Thoracic aorta (tissue), 2 donors: ENCODE results near the gene AUTS2. TPM values are rescaled to one million over a fixed set of nuclear protein-coding genes. Genes with fewer than 3 reads are reported as not detected.

Source experiments
- ATAC-seq: fragments of 150-250 bp; one replicate; pipeline ENCODE4 v1.8.0; 2017; ENCODE audit warnings: low read depth; ENCODE audit not compliant: insufficient number of reproducible peaks, low FRiP score
- DNase-seq: peaks from one replicate; pipeline ENCODE4 v3.0.0-alpha.2; 2020; ENCODE audit warnings: low spot score
- H3K27ac ChIP-seq, 2 donors: fragments of 200-600 bp; sonication (generic); 1 replicate in 1 of 2; 2 replicates in 1 of 2; pipeline ENCODE4 v1.5.1; 2016; ENCODE audit warnings: mild to moderate bottlenecking in 2 of 2, moderate library complexity in 2 of 2
- H3K27me3 ChIP-seq: fragments of 200-600 bp; sonication (generic); replicated peaks from 2 replicates; pipeline ENCODE4 v1.6.0; 2016; ENCODE audit warnings: mild to moderate bottlenecking; ENCODE audit not compliant: insufficient read depth
- H3K36me3 ChIP-seq: fragments of 200-600 bp; sonication (generic); one replicate; pipeline ENCODE4 v1.5.1; 2016
- H3K4me1 ChIP-seq, 2 donors: fragments of 200-600 bp; sonication (generic); 1 replicate in 1 of 2; 2 replicates in 1 of 2; pipeline versions ENCODE4 v1.5.1 to v1.6.0; 2016; ENCODE audit warnings: low read depth in 2 of 2, mild to moderate bottlenecking in 1 of 2; ENCODE audit not compliant: control insufficient read depth in 1 of 2
- H3K4me3 ChIP-seq: fragments of 200-600 bp; sonication (generic); 2 replicates; pipeline ENCODE4 v1.5.1; 2016; ENCODE audit warnings: mild to moderate bottlenecking
- H3K9me3 ChIP-seq: fragments of 200-600 bp; sonication (generic); 2 replicates; pipeline ENCODE4 v1.5.1; 2016
- total RNA-seq, 2 donors: library from RNA; depleted of rRNA; stranded (reverse); fragments of >200 nt; gene quantifications; one replicate each; pipeline versions ENCODE4 v1.1.0 to v1.2.3, GENCODE V29; 2016
- TF ChIP-seq, protein P1 (sequence below): fragments of 200-600 bp; sonication (generic); IDR thresholded peaks from one replicate; pipeline ENCODE4 v1.5.1; 2019; ENCODE audit warnings: antibody characterized with exemption

The AUTS2 gene
- total RNA-seq, 2 donors from 2014 or later, result 49.4 to 101 TPM

DNA sequence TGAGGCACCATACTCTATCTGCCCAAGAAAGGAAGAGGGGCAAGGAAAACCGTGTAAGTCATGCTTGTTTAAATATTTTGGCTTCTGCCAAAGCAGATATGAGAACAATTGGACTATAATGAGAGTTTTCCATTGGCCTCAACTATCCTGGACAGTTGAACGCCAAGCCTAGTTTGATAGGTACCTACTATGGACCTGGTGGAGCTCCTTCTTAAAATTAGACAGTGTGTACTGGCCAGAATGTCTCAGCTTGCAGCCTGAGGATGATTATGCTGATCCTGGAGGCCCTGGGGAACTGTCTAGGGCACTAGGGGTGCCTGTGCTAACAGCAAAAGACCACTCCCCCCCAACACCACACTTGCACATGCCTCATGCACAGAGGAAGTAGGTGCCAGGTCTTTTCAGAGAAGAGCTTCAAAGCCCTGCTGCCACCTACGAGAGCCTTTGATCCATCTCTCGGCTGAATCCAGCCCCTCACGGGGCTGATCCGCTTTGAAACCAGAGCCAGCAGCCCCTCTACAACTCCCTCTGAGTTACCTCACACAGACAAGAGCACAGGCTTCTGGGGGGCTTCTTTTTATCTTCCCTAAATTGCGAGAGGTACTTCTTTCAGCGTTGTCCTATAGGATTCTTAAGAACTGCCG is 1059.8 kb downstream of the AUTS2 start:
- H3K27me3 ChIP-seq, result no peaks in the 10 kb centered on the region
- ATAC-seq (no peak), DNase-seq (no peak)
- TF ChIP-seq, protein P1, sequence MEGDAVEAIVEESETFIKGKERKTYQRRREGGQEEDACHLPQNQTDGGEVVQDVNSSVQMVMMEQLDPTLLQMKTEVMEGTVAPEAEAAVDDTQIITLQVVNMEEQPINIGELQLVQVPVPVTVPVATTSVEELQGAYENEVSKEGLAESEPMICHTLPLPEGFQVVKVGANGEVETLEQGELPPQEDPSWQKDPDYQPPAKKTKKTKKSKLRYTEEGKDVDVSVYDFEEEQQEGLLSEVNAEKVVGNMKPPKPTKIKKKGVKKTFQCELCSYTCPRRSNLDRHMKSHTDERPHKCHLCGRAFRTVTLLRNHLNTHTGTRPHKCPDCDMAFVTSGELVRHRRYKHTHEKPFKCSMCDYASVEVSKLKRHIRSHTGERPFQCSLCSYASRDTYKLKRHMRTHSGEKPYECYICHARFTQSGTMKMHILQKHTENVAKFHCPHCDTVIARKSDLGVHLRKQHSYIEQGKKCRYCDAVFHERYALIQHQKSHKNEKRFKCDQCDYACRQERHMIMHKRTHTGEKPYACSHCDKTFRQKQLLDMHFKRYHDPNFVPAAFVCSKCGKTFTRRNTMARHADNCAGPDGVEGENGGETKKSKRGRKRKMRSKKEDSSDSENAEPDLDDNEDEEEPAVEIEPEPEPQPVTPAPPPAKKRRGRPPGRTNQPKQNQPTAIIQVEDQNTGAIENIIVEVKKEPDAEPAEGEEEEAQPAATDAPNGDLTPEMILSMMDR, result no peak
- no peaks in the 10 kb centered on the region for H3K9me3 ChIP-seq
- no peaks in the 10 kb centered on the region for H3K36me3 ChIP-seq
- H3K4me3 ChIP-seq, result no peak overlapping the region
- no peak overlapping the region for H3K27ac ChIP-seq
- peaks cover 7 to 13% of the 10 kb centered on the region in 2 donors for H3K4me1 ChIP-seq

DNA sequence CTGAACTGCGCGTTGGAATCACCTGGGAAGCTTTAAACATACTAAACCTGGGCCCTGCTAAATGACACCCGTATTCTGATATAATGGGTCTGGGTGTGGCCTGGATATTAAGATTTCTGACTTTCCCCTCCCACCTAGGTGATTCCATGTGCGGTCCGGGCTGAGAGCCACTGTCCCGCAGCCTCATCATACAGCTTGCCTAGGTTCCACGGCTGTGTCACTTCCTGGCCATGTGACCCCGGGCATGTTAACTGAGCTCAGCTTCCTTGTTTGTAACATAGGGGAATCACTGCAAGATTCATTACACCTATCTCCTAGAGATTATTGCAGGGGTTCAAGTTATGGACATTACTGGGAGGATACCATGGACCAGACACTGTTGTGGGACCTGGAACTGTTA is 1061.0 kb downstream of the AUTS2 start:
- Histone ChIP-seq H3K27me3 (no peaks in the 10 kb centered on the region), H3K27ac (no peak overlapping the region), H3K4me3 (no peak overlapping the region), H3K36me3 (no peaks in the 10 kb centered on the region), H3K9me3 (no peaks in the 10 kb centered on the region), H3K4me1 (peaks cover 7 to 13% of the 10 kb centered on the region in 2 donors)
- ATAC-seq (no peak), DNase-seq (no peak)
- TF ChIP-seq, protein P1, result no peak

DNA sequence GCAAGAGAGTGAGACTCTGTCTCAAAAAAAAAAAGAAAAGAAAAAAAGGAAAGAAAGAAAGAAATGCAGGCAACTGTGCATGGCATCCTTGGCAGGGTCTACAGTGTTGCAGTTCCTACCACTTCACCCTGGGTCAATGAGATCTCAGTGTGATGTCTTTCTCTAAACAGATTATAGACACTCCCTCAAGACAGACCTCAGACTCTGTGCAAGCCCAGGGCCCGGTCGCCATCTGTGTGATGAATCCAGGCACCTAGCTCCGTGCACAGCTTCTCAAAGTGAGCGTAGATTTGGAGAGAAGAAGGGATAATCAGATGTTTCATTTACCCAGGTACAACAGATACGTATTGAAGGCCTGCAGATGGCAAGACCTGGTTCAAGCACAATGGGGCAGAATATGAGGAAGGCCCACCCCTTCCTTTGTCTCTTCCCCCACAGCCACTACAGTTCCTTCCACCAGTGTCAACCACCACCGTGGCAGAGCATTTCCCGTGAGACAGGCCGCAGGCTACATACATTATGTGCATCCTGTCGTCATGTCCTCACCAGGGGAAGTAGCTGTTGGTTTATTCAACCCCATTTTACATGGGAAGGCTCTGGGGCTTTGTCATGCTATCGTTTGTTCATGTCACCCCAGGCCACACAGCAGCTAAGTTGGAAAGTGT is 1062.0 kb downstream of the AUTS2 start:
- H3K27ac ChIP-seq, result no peak overlapping the region
- no peak overlapping the region for H3K4me3 ChIP-seq
- no peak for DNase-seq
- peaks cover 2 to 4% of the 10 kb centered on the region in 2 donors for H3K4me1 ChIP-seq
- no peaks in the 10 kb centered on the region for H3K27me3 ChIP-seq
- H3K9me3 ChIP-seq, result no peaks in the 10 kb centered on the region
- ATAC-seq, result no peak
- H3K36me3 ChIP-seq, result no peaks in the 10 kb centered on the region
- TF ChIP-seq, protein P1, result no peak

DNA sequence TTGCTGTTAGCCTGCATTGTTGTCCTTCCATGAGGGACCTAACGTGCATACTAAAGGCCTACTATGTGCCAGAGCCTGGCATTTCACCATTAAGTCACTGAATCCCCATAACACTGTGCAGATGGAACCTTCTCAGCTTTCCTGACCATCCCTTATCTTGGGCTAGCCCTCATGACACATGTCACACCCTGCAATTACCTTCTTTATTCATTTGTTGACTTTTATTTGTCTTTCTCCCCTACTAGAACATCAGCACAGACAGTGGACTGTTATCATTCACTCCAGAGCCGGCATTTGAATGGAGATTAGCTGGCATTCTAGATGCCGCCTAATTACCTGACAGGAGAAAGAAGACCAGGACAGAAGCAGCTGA is 1062.5 kb downstream of the AUTS2 start:
- no peaks in the 10 kb centered on the region for H3K4me1 ChIP-seq
- H3K36me3 ChIP-seq, result no peaks in the 10 kb centered on the region
- H3K27ac ChIP-seq, result no peak overlapping the region
- DNase-seq (no peak), ATAC-seq (no peak)
- no peaks in the 10 kb centered on the region for H3K27me3 ChIP-seq
- TF ChIP-seq, protein P1, result no peak
- no peak overlapping the region for H3K4me3 ChIP-seq
- no peaks in the 10 kb centered on the region for H3K9me3 ChIP-seq

DNA sequence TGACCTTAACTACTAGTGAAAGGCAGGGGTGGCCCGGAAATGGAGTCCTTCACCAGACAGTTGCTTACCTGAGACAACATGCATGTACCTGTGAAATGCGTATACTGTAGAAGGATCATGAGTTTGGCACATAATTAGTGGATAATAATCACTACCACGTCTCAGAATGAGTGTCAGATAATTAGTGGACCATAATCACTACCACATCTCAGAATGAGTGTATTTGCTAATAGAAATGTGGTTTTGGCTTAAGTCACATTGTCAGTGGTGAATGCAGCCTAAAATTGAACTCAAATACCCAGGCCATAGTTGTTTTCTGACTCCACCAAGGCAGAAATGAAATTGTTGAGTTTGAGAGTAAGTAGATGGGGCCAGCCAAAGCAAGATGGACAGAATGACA is 1065.4 kb downstream of the AUTS2 start:
- Histone ChIP-seq H3K4me3 (no peak overlapping the region), H3K9me3 (no peaks in the 10 kb centered on the region), H3K36me3 (no peaks in the 10 kb centered on the region), H3K27me3 (no peaks in the 10 kb centered on the region), H3K4me1 (peaks cover 0 to 9% of the 10 kb centered on the region in 2 donors), H3K27ac (no peak overlapping the region)
- DNase-seq (no peak), ATAC-seq (no peak)
- TF ChIP-seq, protein P1, result no peak
